BJ (cell line): ENCODE data around the gene LILRA2. TPM values are rescaled to one million over a fixed set of nuclear protein-coding genes. Genes with fewer than 3 reads are reported as not detected.

Experiments used
- CTCF ChIA-PET: fragments of 350-600 bp; formaldehyde crosslinking; extraction: SDS; loops from one replicate; lab custom pipeline; 2021; ENCODE audit warnings: antibody characterized with exemption, inconsistent platforms; lab: Yijun Ruan, JAX
- POLR2A ChIA-PET: fragments of 300-600 bp; sonication (Branson Sonifier 250); formaldehyde crosslinking; extraction: SDS; loops from one replicate; lab custom pipeline; 2021; ENCODE audit warnings: antibody characterized with exemption; lab: Charles Lee
- DNase-seq: peaks from one replicate; pipeline ENCODE4 v3.0.0-alpha.2; 2011; ENCODE audit warnings: low read depth
- H3K27me3 ChIP-seq: 2 replicates; pipeline ENCODE4 v1.6.0; 2011; ENCODE audit warnings: low read length; ENCODE audit not compliant: control insufficient read depth, insufficient read depth
- H3K36me3 ChIP-seq: 2 replicates; pipeline ENCODE4 v1.5.1; 2011; ENCODE audit warnings: low read length; ENCODE audit not compliant: control insufficient read depth, insufficient read depth
- H3K4me3 ChIP-seq: 2 replicates; pipeline ENCODE4 v1.5.1; 2011; ENCODE audit warnings: low read depth, mild to moderate bottlenecking, control low read depth, low read length
- polyA plus RNA-seq: library from polyadenylated mRNA; depleted of rRNA; stranded (reverse); fragments of >200 nt; gene quantifications from 2 replicates; pipeline ENCODE4 v1.2.3, GENCODE V29; 2011
- TF ChIP-seq, protein P1 (sequence below): IDR thresholded peaks from 2 replicates; pipeline ENCODE4 v1.5.1; 2011; ENCODE audit warnings: low read depth, mild to moderate bottlenecking, control low read depth, inconsistent platforms, low read length, moderate library complexity; ENCODE audit not compliant: insufficient read depth

The LILRA2 gene
- polyA plus RNA-seq, 1 experiment, result not detected

DNA sequence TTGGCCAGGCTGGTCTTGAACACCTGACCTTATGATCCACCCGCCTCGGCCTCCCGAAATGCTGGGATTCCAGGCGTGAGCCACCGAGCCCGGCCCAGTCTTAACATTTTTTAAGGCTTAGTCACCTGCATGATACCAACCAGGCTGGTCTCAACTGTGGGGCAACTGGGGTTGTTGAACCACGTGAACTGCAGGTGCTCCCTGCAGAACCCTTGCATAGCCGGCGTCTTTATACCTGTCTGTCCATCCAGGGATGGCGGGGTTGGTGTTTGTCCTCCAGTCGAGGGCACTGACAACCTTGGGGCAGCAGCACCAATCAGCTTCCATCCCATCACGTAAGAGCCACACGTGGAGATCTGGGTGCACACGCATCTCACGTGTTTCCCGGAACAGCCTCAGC lies 24.8 kb upstream of the LILRA2 start:
- CTCF ChIA-PET, result no interaction called here
- TF ChIP-seq, protein P1, sequence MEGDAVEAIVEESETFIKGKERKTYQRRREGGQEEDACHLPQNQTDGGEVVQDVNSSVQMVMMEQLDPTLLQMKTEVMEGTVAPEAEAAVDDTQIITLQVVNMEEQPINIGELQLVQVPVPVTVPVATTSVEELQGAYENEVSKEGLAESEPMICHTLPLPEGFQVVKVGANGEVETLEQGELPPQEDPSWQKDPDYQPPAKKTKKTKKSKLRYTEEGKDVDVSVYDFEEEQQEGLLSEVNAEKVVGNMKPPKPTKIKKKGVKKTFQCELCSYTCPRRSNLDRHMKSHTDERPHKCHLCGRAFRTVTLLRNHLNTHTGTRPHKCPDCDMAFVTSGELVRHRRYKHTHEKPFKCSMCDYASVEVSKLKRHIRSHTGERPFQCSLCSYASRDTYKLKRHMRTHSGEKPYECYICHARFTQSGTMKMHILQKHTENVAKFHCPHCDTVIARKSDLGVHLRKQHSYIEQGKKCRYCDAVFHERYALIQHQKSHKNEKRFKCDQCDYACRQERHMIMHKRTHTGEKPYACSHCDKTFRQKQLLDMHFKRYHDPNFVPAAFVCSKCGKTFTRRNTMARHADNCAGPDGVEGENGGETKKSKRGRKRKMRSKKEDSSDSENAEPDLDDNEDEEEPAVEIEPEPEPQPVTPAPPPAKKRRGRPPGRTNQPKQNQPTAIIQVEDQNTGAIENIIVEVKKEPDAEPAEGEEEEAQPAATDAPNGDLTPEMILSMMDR, result no peak
- Histone ChIP-seq H3K36me3 (no peaks in the 10 kb centered on the region), H3K27me3 (no peaks in the 10 kb centered on the region), H3K4me3 (no peak overlapping the region)
- DNase-seq, result no peak
- POLR2A ChIA-PET, result no interaction called here

DNA sequence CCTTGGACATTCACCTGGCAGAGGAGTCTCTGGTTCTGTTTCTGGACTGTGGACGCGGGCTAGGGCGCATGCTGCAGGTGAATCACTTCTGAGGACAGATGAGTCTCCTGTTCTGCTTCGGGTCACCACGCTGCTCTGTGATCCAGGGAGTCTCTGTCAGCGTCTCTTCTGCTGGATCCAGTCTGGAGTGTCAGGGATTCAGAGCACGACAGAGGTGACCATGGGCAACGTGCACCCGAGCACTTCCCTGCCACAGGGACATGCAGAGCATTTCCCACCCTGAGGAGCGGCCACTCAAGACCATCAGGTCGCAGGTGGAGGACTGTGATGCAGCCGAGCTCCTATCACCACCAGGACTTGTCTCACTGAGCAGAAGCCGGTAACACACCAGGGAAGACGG lies 24.4 kb upstream of the LILRA2 start:
- DNase-seq, result no peak
- no peaks in the 10 kb centered on the region for H3K27me3 ChIP-seq
- ChIA-PET POLR2A (no interaction called here), CTCF (no interaction called here)
- H3K4me3 ChIP-seq, result no peak overlapping the region
- no peaks in the 10 kb centered on the region for H3K36me3 ChIP-seq
- TF ChIP-seq, protein P1, result no peak

DNA sequence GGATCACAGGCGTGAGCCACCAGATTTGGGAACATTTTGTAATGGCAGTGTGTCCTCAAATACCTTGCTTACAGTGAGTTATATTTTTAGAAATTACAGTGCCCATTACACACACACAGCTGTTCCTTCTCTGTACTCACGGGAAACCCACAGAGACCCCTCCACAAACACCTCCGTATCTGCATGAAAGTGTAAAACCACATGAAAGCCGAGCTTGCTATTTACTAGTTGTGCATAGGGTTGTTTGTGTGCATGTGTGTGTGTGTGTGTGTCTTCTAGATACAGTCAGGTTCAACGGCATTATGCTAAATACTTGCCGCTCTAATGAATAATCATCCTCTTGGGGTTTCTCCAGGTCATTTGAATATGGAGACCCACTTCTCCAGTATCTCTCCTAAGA lies 22.3 kb upstream of the LILRA2 start:
- TF ChIP-seq, protein P1, result no peak
- no peak for DNase-seq
- Histone ChIP-seq H3K4me3 (no peak overlapping the region), H3K27me3 (no peaks in the 10 kb centered on the region), H3K36me3 (no peaks in the 10 kb centered on the region)
- POLR2A ChIA-PET, result no interaction called here
- CTCF ChIA-PET, result no interaction called here

DNA sequence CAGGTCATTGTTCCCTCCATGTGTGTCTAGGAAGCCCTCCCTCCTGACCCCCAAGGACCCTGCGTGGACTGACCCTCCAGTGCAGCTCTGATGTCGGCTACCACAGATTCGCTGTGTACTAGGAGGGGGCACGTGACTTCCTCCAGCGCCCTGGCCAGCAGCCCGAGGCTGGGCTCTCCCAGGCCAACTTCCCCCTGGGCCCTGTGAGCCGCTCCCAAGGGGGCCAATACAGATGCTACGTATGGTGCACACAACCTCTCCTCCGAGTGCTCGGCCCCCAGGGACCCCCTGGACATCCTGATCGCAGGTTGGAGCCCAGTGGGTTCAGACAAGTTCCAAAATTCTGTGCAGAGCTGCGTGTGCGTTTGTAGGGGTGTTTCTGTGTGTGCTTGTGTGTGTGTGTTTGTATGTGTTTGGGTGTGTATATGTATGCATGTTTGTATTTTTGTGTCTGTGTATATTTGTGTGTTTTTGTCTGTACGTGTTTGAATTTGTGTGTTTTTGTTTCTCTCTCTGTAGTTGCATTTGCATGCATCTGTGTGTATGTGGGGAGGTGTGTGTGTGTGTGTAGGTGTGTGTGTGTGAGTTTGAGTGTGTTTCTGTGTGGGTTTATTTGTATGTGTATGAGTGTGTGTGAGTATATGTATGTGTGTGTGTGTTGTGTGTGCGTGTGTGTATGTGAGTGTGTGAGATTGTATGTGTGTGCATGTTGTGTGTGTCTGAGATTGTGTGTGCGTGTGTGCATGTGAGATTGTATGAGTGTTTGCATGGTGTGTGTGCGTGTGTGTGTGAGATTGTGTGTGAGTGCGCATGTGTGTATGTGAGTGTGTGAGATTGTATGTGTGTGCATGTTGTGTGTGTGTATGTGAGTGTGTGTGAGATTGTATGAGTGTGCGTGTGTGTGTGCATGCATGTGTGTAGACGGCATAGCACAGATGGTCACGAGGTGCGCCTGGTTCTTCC lies 21.4 kb upstream of the LILRA2 start:
- Histone ChIP-seq H3K36me3 (no peaks in the 10 kb centered on the region), H3K27me3 (no peaks in the 10 kb centered on the region), H3K4me3 (no peak overlapping the region)
- TF ChIP-seq, protein P1, result no peak
- ChIA-PET POLR2A (no interaction called here), CTCF (no interaction called here)
- no peak for DNase-seq

DNA sequence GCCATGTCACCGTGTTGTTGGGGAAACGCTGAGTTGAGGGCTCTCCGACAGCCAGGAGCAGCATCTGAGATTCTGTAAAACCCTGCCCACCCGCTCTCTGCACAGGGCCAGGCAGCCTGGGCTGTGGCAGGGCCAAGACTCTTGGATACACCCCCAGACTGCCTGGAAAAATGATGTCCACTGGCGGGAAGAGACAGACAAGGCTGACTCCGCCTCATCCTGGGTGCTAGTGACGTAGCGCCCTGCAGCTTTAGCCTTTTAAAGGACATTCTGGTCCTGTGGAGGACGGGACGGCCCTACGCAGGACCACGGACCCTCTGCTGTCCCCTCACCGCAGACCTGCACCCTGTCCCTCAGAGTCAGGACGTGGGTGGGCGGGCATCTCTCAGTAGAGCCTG lies 20.7 kb upstream of the LILRA2 start:
- no peak for DNase-seq
- TF ChIP-seq, protein P1, result no peak
- Histone ChIP-seq H3K36me3 (no peaks in the 10 kb centered on the region), H3K4me3 (no peak overlapping the region), H3K27me3 (no peaks in the 10 kb centered on the region)
- ChIA-PET CTCF (no interaction called here), POLR2A (no interaction called here)
